ENCODE data around the gene WASHC2A. TPM values are rescaled to one million over a fixed set of nuclear protein-coding genes. Genes with fewer than 3 reads are reported as not detected.
"Not testable (repeated sequence)": the region's sequence is repeated elsewhere in the genome, so short reads cannot be mapped to it uniquely, and the experiment has no call there.

The WASHC2A gene
- total and polyA plus RNA-seq, 11 donors: 13.8 to 64.2 (median 35.5) TPM

GRCh38 chr10:50132841-50133240 lies 65.1 kb downstream of the WASHC2A start:
- not testable (repeated sequence) for H3K4me1 ChIP-seq

GRCh38 chr10:50143512-50144174 lies 75.9 kb downstream of the WASHC2A start:
- H3K36me3 ChIP-seq; H3K9me3 ChIP-seq; H3K4me3 ChIP-seq; intact Hi-C loops (cut with DNase I); H3K4me1 ChIP-seq; H3K27ac ChIP-seq; H3K27me3 ChIP-seq: not testable (repeated sequence)
- WGBS, 4 donors: 39 to 60% (median 50%) methylated on average over 7 to 10 of the region's 10 CpGs
- ATAC-seq (peak in 2 of 4 donors; percentile 34 to 42), DNase-seq (peak in 1 of 5 donors; percentile 32)

More at GRCh38 chr10:50132841-50133240, 65.1 kb downstream of the WASHC2A start:
- H3K27ac ChIP-seq; intact Hi-C loops (cut with DNase I); H3K4me3 ChIP-seq; DNase-seq; ATAC-seq; H3K27me3 ChIP-seq; H3K9me3 ChIP-seq: not testable (repeated sequence)
- 92 to 97% (median 94%) methylated on average over 3 of the region's 3 CpGs for WGBS, 4 donors
- peaks cover 0 to 53% (median 30%) of the 10 kb centered on the region in 9 donors for H3K36me3 ChIP-seq

- ATAC-seq; H3K9me3 ChIP-seq; intact Hi-C loops (cut with DNase I); H3K27me3 ChIP-seq; H3K36me3 ChIP-seq; H3K27ac ChIP-seq; DNase-seq; H3K4me1 ChIP-seq; H3K4me3 ChIP-seq: not testable (repeated sequence)
- 0 to 3% (median 0%) methylated on average over 1 of the region's 1 CpG for WGBS, 4 donors
Observed at GRCh38 chr10:50145575-50145974, 77.8 kb downstream of the WASHC2A start.

GRCh38 chr10:50152792-50153272 lies 85.1 kb downstream of the WASHC2A start:
- Histone ChIP-seq H3K9me3 (no peaks in the 10 kb centered on the region), H3K4me1 (peaks cover 0 to 3% (median 0%) of the 10 kb centered on the region in 12 donors), H3K36me3 (no peaks in the 10 kb centered on the region), H3K27me3 (peaks cover 0 to 4% (median 0%) of the 10 kb centered on the region in 9 donors), H3K4me3 (peak overlapping the region in 7 of 12 donors; percentile 3 to 43 (median 20)), H3K27ac (no peak overlapping the region)
- ATAC-seq (peak in 3 of 4 donors; percentile 50 to 67 (median 62)), DNase-seq (peak in 2 of 5 donors; percentile 17 to 38)
- intact Hi-C loops (cut with DNase I): no loop called here
- WGBS, 4 donors: 1 to 4% (median 2%) methylated on average over 21 to 34 of the region's 34 CpGs
- no peak for TF ChIP-seq POLR2A (IDR thresholded peaks at IDR 0.05)
- TF ChIP-seq CTCF (IDR thresholded peaks at IDR 0.05): no peak

- H3K36me3 ChIP-seq; ATAC-seq; DNase-seq; H3K27me3 ChIP-seq; intact Hi-C loops (cut with DNase I); H3K27ac ChIP-seq; H3K9me3 ChIP-seq; H3K4me1 ChIP-seq; H3K4me3 ChIP-seq: not testable (repeated sequence)
Observed at GRCh38 chr10:50157868-50158267, 90.1 kb downstream of the WASHC2A start.

- H3K4me1 ChIP-seq; H3K4me3 ChIP-seq; ATAC-seq; intact Hi-C loops (cut with DNase I); H3K36me3 ChIP-seq; H3K9me3 ChIP-seq; DNase-seq; H3K27ac ChIP-seq; H3K27me3 ChIP-seq: not testable (repeated sequence)
- 80 to 92% (median 87%) methylated on average over 2 of the region's 2 CpGs for WGBS, 4 donors
Observed at GRCh38 chr10:50159856-50160255, 92.1 kb downstream of the WASHC2A start.

GRCh38 chr10:50165038-50165437 lies 97.3 kb downstream of the WASHC2A start:
- intact Hi-C loops (cut with DNase I); H3K27me3 ChIP-seq; H3K4me1 ChIP-seq; H3K36me3 ChIP-seq; H3K9me3 ChIP-seq; DNase-seq; H3K27ac ChIP-seq; H3K4me3 ChIP-seq; ATAC-seq: not testable (repeated sequence)
- 55 to 65% (median 57%) methylated on average over 2 of the region's 2 CpGs for WGBS, 4 donors
- TF ChIP-seq CTCF (IDR thresholded peaks at IDR 0.05): peak in 3 of 12 donors; percentile 11 to 16 (median 12)

GRCh38 chr10:50167833-50168232 lies 100.1 kb downstream of the WASHC2A start:
- H3K36me3 ChIP-seq; DNase-seq; H3K27me3 ChIP-seq; intact Hi-C loops (cut with DNase I); ATAC-seq; H3K4me1 ChIP-seq; H3K4me3 ChIP-seq; H3K9me3 ChIP-seq; H3K27ac ChIP-seq: not testable (repeated sequence)
- WGBS, 4 donors: 90 to 98% (median 93%) methylated on average over 3 of the region's 3 CpGs

- DNase-seq; H3K9me3 ChIP-seq; intact Hi-C loops (cut with DNase I); ATAC-seq; H3K4me3 ChIP-seq; H3K4me1 ChIP-seq; H3K27me3 ChIP-seq; H3K36me3 ChIP-seq; H3K27ac ChIP-seq: not testable (repeated sequence)
- WGBS, 4 donors: 50 to 71% (median 63%) methylated on average over 1 of the region's 1 CpG
Observed at GRCh38 chr10:50169506-50169905, 101.8 kb downstream of the WASHC2A start.
